GM12872 (cell line): Measurements from ENCODE around the gene PLCL1.

Experiments
- TF ChIP-seq, protein P1 (sequence below): IDR thresholded peaks from 3 replicates; pipeline ENCODE4 v1.5.1; 2011; ENCODE audit warnings: low read depth, mild to moderate bottlenecking, low read length, moderate library complexity; ENCODE audit not compliant: insufficient read depth

Gene PLCL1

DNA sequence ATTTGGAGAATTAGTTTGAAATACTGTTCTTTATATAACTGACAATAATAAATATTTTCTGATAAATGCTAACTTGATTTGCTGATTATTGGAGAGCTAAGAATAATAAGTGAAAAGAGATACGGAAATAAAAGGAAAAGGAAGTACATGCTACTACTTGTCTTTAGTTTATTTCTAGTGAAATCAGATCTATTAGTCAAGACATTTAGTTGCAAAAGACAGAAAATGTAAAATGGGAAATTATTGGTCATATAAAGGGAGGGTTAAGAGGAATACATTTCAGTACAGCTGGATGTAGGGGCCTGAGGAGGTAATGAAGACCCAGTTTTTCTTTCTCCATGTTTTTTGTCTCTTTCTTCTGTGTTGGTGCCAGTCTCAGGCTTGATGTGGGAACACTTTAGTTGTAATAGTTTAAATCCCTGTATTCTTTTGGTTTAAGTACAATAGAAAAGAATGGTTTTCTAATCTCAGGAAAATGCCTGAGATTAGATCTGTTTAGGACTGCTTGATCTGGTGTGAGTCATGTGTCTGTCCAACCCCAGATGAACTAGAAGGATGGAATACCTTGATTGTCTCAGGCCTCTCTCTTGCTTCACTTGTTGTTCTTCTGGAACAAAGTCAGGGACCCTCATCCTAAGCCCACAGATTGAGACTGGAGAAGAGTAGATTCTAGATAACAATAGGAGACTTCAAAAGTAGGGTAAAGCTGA lies 58.0 kb downstream of the PLCL1 start:
- TF ChIP-seq, protein P1, sequence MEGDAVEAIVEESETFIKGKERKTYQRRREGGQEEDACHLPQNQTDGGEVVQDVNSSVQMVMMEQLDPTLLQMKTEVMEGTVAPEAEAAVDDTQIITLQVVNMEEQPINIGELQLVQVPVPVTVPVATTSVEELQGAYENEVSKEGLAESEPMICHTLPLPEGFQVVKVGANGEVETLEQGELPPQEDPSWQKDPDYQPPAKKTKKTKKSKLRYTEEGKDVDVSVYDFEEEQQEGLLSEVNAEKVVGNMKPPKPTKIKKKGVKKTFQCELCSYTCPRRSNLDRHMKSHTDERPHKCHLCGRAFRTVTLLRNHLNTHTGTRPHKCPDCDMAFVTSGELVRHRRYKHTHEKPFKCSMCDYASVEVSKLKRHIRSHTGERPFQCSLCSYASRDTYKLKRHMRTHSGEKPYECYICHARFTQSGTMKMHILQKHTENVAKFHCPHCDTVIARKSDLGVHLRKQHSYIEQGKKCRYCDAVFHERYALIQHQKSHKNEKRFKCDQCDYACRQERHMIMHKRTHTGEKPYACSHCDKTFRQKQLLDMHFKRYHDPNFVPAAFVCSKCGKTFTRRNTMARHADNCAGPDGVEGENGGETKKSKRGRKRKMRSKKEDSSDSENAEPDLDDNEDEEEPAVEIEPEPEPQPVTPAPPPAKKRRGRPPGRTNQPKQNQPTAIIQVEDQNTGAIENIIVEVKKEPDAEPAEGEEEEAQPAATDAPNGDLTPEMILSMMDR: no peak

DNA sequence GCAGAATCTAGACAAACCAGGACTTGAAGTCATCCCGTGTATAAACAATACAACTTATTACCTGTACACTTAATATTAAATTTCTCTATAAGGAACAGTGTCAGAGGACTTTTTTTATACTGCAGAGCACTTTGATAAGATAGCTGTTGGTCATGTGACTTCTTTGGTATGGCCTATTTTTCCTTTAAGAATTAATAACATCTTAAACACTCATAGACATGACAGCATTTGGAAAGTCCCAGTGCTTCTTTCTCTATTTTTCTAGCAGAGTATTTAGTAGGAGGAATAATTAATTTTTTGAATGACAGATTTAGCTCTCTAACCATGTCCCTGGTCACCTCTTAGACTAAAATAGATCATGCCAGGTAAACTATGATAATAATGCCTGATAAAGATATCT lies 59.4 kb downstream of the PLCL1 start:
- TF ChIP-seq, protein P1: no peak

DNA sequence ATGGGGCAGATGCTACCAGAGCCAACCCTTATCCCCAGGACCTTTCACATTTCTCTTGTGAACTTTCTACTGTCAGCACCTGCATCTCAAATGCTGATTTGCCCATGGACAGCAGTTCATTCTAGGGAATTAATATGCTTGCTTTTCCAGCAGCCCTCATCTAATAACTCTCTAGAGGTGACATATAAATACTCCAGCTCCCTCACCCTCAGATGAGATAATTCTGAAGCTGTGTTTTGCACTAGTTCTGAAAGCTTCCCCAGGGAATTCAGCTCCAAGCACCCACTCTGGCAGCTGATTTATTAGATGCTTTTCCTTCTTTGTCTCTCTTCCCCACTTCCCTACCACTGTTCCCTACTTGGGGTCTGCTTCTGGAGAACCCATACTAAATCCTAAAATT lies 62.1 kb downstream of the PLCL1 start:
- TF ChIP-seq, protein P1: no peak

DNA sequence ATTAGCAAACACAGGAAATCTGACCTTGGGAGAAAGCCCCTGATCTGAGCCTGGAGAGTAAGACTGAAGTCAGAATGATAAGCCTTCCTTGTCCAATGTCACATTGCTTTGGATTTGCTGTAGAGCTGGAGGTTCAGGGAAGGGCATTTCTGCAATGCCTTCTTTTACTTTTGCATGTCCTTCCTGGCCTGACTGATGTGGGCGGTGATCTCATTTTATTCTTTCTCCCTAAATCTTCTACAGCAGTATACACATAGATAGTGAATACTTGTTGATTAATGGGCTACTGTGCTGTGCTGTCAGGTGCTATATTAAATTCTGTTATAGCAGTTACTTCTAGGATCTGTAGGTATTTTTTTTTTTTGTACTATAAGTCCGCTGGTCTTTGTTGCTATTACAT lies 62.6 kb downstream of the PLCL1 start:
- TF ChIP-seq, protein P1: no peak

DNA sequence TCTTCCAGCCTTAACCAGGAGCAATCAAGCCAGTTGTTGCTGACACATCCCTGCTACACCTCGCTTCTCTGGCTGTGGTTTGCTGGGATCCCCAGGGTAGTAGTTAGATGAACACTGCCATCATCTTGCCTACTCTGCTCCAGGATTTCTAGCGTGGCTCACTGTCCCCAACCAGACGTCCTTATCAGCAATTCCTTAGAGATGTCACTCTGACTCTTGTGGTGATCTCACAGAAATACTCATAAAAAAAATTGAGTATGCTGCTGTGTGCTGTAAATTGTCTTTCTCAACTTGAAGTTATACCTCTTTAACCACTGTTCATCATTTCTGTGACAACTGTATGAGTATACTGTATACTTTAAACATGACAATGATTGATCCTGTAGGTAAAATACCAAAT lies 63.2 kb downstream of the PLCL1 start:
- TF ChIP-seq, protein P1: no peak

DNA sequence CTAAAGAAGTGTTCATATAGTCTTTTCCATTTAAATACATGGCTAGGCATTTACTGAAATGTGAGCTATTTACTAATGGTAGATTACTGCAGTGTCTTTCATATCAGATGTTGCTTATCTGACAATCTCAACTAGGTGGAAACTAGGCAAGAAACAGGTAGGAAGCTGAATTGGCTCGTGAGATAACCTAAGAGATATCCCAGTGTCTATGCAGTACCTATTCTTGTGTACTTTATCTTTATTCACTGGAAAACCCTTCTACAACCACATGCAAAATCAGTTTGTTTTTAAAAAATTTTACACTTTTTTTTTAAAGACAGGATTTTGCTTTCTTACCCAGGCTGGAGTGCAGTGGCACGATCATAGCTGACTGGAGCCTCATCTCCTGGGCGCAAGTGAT lies 63.8 kb downstream of the PLCL1 start:
- TF ChIP-seq, protein P1: no peak

DNA sequence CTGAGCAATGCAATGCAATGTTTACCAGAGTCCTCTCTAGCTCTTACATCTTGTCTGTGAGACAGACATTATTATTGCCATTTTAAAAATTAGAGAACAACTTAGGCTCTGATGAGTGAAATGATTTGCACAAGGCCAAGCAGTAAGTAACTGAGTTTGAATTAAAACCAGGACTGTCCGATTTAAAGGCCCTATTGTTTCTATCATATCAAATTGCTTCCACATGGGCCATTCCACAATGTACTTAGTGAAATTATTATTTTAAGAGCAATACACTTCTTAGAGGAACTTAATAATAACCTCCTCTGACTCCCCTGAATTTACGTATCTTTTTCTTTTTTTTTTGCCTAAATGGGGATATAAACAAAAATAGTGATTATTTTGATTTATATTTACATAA lies 64.6 kb downstream of the PLCL1 start:
- TF ChIP-seq, protein P1: no peak
